Adrenal gland (tissue), 5 donors: ENCODE measurements around the gene APOA5.

Experiments
- POLR2A ChIP-seq, 2 donors: fragments of 450-650 bp; IDR thresholded peaks; one replicate each; pipeline ENCODE4 v1.6.1; 2017; ENCODE audit warnings: antibody characterized with exemption in 2 of 2, mild to moderate bottlenecking in 2 of 2, moderate library complexity in 1 of 2
- TF ChIP-seq, protein P1 (sequence below), 6 experiments: fragments of 450-650 bp in 4 of 6; fragments of 200-600 bp in 2 of 6; sonication (generic) in 1 of 6; IDR thresholded peaks; 1 replicate in 5 of 6; 2 replicates in 1 of 6; pipeline versions ENCODE4 v1.5.1 to v1.8.0; 2016 to 2021; ENCODE audit warnings: antibody characterized with exemption in 6 of 6, mild to moderate bottlenecking in 2 of 6, moderate library complexity in 1 of 6
- donor health status: DM: no; HTN: no; CAD: no.

DNA sequence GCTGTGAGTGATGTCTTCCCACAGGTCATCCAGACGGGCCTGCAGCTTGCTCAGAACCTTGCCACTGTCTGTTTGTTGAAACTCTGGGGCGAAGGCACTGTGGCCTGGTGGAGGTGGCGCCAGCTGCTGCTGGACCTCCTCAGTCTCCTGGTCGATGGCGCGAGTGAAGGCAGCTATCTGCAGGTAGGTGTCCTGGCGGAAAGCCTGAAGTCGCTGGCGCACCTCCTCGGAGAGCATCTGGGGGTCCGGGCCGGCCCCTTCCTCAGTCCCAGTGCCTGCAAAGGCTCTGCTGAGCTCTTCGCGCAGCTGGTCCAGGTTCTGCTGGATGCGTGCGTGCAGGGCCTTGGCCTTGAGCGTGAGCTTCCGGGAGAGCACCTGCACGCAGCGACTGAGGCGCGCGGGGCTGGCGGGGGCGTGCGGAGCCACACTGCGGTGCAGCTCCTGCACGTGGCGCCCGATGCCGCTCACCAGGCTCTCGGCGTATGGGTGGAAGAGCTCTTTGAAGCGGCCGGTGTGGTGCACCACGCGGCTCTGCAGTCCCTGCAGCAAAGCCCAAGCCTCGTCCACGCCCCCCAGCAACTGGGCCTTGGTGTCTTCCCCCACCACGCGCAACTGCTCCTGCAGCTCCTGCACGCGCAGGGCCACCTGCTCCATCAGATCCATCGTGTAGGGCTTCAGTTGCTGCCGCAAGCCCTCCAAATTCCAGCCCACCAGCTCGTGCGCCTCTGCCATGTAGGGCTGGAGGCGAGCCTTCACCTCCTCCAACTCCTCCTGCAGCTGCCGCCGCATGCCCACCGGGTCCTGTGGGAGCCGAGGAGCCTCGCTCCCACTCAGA lies 1.3 kb downstream of the APOA5 start:
- TF ChIP-seq, protein P1, sequence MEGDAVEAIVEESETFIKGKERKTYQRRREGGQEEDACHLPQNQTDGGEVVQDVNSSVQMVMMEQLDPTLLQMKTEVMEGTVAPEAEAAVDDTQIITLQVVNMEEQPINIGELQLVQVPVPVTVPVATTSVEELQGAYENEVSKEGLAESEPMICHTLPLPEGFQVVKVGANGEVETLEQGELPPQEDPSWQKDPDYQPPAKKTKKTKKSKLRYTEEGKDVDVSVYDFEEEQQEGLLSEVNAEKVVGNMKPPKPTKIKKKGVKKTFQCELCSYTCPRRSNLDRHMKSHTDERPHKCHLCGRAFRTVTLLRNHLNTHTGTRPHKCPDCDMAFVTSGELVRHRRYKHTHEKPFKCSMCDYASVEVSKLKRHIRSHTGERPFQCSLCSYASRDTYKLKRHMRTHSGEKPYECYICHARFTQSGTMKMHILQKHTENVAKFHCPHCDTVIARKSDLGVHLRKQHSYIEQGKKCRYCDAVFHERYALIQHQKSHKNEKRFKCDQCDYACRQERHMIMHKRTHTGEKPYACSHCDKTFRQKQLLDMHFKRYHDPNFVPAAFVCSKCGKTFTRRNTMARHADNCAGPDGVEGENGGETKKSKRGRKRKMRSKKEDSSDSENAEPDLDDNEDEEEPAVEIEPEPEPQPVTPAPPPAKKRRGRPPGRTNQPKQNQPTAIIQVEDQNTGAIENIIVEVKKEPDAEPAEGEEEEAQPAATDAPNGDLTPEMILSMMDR (IDR thresholded peaks at IDR 0.05) = no peak
- no peak for TF ChIP-seq POLR2A (IDR thresholded peaks at IDR 0.05)
